ENCODE measurements around the gene SLIT1.

SLIT1 gene

DNA sequence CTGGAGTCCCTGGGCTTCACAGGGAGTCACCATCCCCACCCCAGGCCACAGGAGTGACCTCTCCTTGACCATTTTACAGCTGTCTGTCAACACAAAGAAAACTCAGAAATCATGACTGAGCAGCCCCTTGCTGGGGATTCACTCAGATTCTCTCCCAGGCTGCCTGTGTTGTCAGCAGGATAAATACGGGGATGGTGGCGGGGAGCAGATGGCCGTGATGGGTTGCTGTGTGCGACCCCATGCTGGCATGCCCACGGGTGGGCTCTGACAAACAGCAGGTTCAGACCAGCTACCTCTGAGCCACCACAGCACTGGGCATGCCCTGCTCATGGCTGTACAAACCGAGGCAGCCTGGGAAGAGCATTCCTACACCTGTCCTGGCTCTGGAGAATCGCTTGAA lies 136.1 kb downstream of the SLIT1 start:
- no peak overlapping the region for H3K4me2 ChIP-seq (ENCODE audit: low read depth, low read length, poor library complexity, severe bottlenecking)
- H3K36me3 ChIP-seq (ENCODE audit: low read length): no peaks in the 10 kb centered on the region
- TF ChIP-seq, protein P1, sequence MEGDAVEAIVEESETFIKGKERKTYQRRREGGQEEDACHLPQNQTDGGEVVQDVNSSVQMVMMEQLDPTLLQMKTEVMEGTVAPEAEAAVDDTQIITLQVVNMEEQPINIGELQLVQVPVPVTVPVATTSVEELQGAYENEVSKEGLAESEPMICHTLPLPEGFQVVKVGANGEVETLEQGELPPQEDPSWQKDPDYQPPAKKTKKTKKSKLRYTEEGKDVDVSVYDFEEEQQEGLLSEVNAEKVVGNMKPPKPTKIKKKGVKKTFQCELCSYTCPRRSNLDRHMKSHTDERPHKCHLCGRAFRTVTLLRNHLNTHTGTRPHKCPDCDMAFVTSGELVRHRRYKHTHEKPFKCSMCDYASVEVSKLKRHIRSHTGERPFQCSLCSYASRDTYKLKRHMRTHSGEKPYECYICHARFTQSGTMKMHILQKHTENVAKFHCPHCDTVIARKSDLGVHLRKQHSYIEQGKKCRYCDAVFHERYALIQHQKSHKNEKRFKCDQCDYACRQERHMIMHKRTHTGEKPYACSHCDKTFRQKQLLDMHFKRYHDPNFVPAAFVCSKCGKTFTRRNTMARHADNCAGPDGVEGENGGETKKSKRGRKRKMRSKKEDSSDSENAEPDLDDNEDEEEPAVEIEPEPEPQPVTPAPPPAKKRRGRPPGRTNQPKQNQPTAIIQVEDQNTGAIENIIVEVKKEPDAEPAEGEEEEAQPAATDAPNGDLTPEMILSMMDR (IDR thresholded peaks at IDR 0.05; ENCODE audit: insufficient read depth, low read length, poor library complexity, severe bottlenecking): no peak
- no peak overlapping the region for H3K9ac ChIP-seq (ENCODE audit: low read length)
- H3F3A ChIP-seq (ENCODE audit: insufficient read depth): no peaks in the 10 kb centered on the region
- no peaks in the 10 kb centered on the region for H3K9me2 ChIP-seq (replicated peaks; ENCODE audit: insufficient read depth, low read length)
- H3K79me2 ChIP-seq (ENCODE audit: insufficient read depth, low read length): no peaks in the 10 kb centered on the region
- no peak overlapping the region for H3K4me3 ChIP-seq (ENCODE audit: insufficient read depth, low read length, poor library complexity, severe bottlenecking)
- H3K27me3 ChIP-seq (ENCODE audit: low read length): no peaks in the 10 kb centered on the region
- H4K20me1 ChIP-seq (ENCODE audit: low read depth, low read length): no peaks in the 10 kb centered on the region
- no peak overlapping the region for H3K27ac ChIP-seq (ENCODE audit: low read depth, low read length)
- no peak overlapping the region for H2AFZ ChIP-seq (ENCODE audit: low read depth, low read length, severe bottlenecking)
- H3K9me3 ChIP-seq (ENCODE audit: insufficient read depth, low read length): 0 out of 2 replicates have a peak, but pooled peaks cover 4% of the 10 kb centered on the region

DNA sequence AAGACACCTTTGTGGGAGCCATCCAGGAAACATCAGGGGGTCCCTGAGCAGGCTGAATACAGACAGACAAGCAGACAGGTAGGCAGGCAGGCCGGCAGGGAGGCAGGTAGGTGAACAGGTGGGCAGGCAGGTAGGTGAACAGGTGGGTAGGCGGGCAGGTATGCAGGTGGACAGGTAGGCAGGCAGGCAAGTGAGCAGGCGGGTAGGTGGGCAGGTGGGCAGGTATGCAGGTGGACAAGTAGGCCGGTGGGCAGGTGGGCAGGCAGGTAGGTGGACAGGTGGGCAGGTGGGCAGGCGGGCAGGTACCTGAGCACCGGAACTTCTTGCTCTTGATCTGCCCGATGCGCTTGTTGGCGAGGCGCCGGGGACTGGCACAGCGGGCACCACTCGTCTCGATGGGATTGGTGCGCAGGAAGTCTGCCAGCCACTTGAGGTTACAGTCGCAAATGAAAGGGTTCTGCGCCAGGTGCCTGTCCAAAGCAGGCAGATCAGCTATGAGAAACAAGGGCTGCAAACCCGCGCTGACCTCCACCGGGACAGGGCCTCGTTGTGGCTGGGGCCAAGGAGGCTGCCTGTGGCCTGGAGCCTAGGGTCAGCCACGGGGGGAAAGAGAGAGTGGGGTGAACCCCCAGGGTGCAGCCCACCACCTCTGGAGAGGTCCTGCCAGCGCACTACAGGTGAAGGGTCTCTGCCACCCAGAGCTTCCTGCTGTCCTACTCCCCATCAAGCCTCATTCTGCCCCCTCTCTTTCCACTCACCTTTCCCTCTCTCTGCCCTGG lies 136.9 kb downstream of the SLIT1 start:
- H3K79me2 ChIP-seq (ENCODE audit: insufficient read depth, low read length): no peaks in the 10 kb centered on the region
- TF ChIP-seq, protein P1 (IDR thresholded peaks at IDR 0.05; ENCODE audit: insufficient read depth, low read length, poor library complexity, severe bottlenecking): no peak
- no peak for TF ChIP-seq EZH2phosphoT487 (conservative IDR thresholded peaks at IDR 0.05; ENCODE audit: low read length)
- H3K27ac ChIP-seq (ENCODE audit: low read depth, low read length): no peak overlapping the region
- H3K36me3 ChIP-seq (ENCODE audit: low read length): no peaks in the 10 kb centered on the region
- H3K4me2 ChIP-seq (ENCODE audit: low read depth, low read length, poor library complexity, severe bottlenecking): no peak overlapping the region
- H3K9me2 ChIP-seq (replicated peaks; ENCODE audit: insufficient read depth, low read length): no peaks in the 10 kb centered on the region
- 0 out of 2 replicates have a peak, but pooled peaks cover 4% of the 10 kb centered on the region for H3K9me3 ChIP-seq (ENCODE audit: insufficient read depth, low read length)
- no peak overlapping the region for H3K4me3 ChIP-seq (ENCODE audit: insufficient read depth, low read length, poor library complexity, severe bottlenecking)
- H3F3A ChIP-seq (ENCODE audit: insufficient read depth): no peaks in the 10 kb centered on the region
- H3K27me3 ChIP-seq (ENCODE audit: low read length): no peaks in the 10 kb centered on the region
- H4K20me1 ChIP-seq (ENCODE audit: low read depth, low read length): no peaks in the 10 kb centered on the region
- no peak overlapping the region for H3K9ac ChIP-seq (ENCODE audit: low read length)
- no peak overlapping the region for H2AFZ ChIP-seq (ENCODE audit: low read depth, low read length, severe bottlenecking)

DNA sequence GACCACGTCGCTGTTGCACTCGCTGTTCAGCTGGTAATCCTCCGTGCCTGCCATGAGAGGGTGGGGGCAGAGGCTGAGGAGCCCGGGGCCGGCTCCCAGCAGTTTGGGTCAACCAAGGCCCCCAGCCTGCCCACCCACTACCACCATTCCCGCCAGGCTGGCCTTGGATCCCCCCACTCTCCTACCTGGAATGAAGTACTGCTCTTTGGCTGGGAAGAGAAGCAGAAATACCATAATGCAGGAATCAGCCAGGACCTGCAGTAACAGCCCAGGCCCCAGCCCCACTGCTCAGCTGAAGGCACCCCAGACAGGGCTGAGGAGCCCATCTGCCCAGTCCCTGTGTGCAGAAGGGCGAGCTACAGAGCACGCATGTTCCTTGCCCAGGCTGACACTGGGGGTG lies 138.0 kb downstream of the SLIT1 start:
- H3K4me2 ChIP-seq (ENCODE audit: low read depth, low read length, poor library complexity, severe bottlenecking): no peak overlapping the region
- H3F3A ChIP-seq (ENCODE audit: insufficient read depth): no peaks in the 10 kb centered on the region
- no peaks in the 10 kb centered on the region for H3K36me3 ChIP-seq (ENCODE audit: low read length)
- H3K9me3 ChIP-seq (ENCODE audit: insufficient read depth, low read length): 0 out of 2 replicates have a peak, but pooled peaks cover 4% of the 10 kb centered on the region
- no peaks in the 10 kb centered on the region for H3K79me2 ChIP-seq (ENCODE audit: insufficient read depth, low read length)
- H3K4me3 ChIP-seq (ENCODE audit: insufficient read depth, low read length, poor library complexity, severe bottlenecking): no peak overlapping the region
- H3K9ac ChIP-seq (ENCODE audit: low read length): no peak overlapping the region
- no peak overlapping the region for H3K27ac ChIP-seq (ENCODE audit: low read depth, low read length)
- H3K9me2 ChIP-seq (replicated peaks; ENCODE audit: insufficient read depth, low read length): no peaks in the 10 kb centered on the region
- H2AFZ ChIP-seq (ENCODE audit: low read depth, low read length, severe bottlenecking): no peak overlapping the region
- TF ChIP-seq, protein P1 (IDR thresholded peaks at IDR 0.05; ENCODE audit: insufficient read depth, low read length, poor library complexity, severe bottlenecking): no peak
- TF ChIP-seq EZH2phosphoT487 (conservative IDR thresholded peaks at IDR 0.05; ENCODE audit: low read length): no peak
- no peaks in the 10 kb centered on the region for H4K20me1 ChIP-seq (ENCODE audit: low read depth, low read length)
- no peaks in the 10 kb centered on the region for H3K27me3 ChIP-seq (ENCODE audit: low read length)

Data from SU-DHL-6 (cell line).